GF-D8 (cell line): ENCODE results near the gene SAA4.
"Not testable (repeated sequence)": the region's sequence is repeated elsewhere in the genome, so short reads cannot be mapped to it uniquely, and the experiment has no call there.

Experiments
- DNase-seq: peaks from one replicate; lab custom pipeline; 2025; lab: John Stamatoyannopoulos, UW

SAA4 gene

GRCh38 chr11:18189476-18190245, 46.9 kb downstream of the SAA4 start:
- DNase-seq = not testable (repeated sequence)

GRCh38 chr11:18188796-18189195, 47.8 kb downstream of the SAA4 start:
- no peak for DNase-seq
